ENCODE measurements around the gene CARM1.

CARM1 gene

GRCh38 chr19:10870955-10871603, at the start of gene CARM1:
Gene CARM1, plus strand, starts transcription at chr19:10871553. Its CDS starts 150 bp downstream, at chr19:10871703.
- peak; percentile 100 for DNase-seq (ENCODE audit: low spot score)
- TF ChIP-seq CTCF (IDR thresholded peaks at IDR 0.05; ENCODE audit: extremely low read depth, missing control alignments) = peak; percentile 96

- no peak for TF ChIP-seq CTCF (IDR thresholded peaks at IDR 0.05; ENCODE audit: extremely low read depth, missing control alignments)
- DNase-seq (ENCODE audit: low spot score) = no peak
These were observed 47.7 kb upstream of the CARM1 start for GRCh38 chr19:10823690-10824089.

- no peak for TF ChIP-seq CTCF (IDR thresholded peaks at IDR 0.05; ENCODE audit: extremely low read depth, missing control alignments)
- no peak for DNase-seq (ENCODE audit: low spot score)
These were observed 45.1 kb upstream of the CARM1 start for GRCh38 chr19:10826231-10826630.

GRCh38 chr19:10826846-10827245, 44.5 kb upstream of the CARM1 start:
- no peak for DNase-seq (ENCODE audit: low spot score)
- no peak for TF ChIP-seq CTCF (IDR thresholded peaks at IDR 0.05; ENCODE audit: extremely low read depth, missing control alignments)

GRCh38 chr19:10828981-10829821, 42.2 kb upstream of the CARM1 start:
- TF ChIP-seq CTCF (IDR thresholded peaks at IDR 0.05; ENCODE audit: extremely low read depth, missing control alignments) = no peak

GRCh38 chr19:10829967-10830366, 41.4 kb upstream of the CARM1 start:
- no peak for DNase-seq (ENCODE audit: low spot score)
- no peak for TF ChIP-seq CTCF (IDR thresholded peaks at IDR 0.05; ENCODE audit: extremely low read depth, missing control alignments)

More at GRCh38 chr19:10828981-10829821, 42.2 kb upstream of the CARM1 start:
- no peak for DNase-seq (ENCODE audit: low spot score)

GRCh38 chr19:10830370-10830769, 41.0 kb upstream of the CARM1 start:
- DNase-seq (ENCODE audit: low spot score) = no peak
- no peak for TF ChIP-seq CTCF (IDR thresholded peaks at IDR 0.05; ENCODE audit: extremely low read depth, missing control alignments)
